ENCODE data around the gene LPCAT1.

- TF ChIP-seq, protein P1, sequence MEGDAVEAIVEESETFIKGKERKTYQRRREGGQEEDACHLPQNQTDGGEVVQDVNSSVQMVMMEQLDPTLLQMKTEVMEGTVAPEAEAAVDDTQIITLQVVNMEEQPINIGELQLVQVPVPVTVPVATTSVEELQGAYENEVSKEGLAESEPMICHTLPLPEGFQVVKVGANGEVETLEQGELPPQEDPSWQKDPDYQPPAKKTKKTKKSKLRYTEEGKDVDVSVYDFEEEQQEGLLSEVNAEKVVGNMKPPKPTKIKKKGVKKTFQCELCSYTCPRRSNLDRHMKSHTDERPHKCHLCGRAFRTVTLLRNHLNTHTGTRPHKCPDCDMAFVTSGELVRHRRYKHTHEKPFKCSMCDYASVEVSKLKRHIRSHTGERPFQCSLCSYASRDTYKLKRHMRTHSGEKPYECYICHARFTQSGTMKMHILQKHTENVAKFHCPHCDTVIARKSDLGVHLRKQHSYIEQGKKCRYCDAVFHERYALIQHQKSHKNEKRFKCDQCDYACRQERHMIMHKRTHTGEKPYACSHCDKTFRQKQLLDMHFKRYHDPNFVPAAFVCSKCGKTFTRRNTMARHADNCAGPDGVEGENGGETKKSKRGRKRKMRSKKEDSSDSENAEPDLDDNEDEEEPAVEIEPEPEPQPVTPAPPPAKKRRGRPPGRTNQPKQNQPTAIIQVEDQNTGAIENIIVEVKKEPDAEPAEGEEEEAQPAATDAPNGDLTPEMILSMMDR (IDR thresholded peaks at IDR 0.05; ENCODE audit: insufficient read depth, low read depth, low read length): no peak
- no peak for TF ChIP-seq EZH2 (IDR thresholded peaks at IDR 0.05; ENCODE audit: insufficient read depth, low read length)
Measured at GRCh38 chr5:1510151-1510561, 13.6 kb downstream of the LPCAT1 start.
